Measurements from ENCODE around the gene CLEC4D.

DNA sequence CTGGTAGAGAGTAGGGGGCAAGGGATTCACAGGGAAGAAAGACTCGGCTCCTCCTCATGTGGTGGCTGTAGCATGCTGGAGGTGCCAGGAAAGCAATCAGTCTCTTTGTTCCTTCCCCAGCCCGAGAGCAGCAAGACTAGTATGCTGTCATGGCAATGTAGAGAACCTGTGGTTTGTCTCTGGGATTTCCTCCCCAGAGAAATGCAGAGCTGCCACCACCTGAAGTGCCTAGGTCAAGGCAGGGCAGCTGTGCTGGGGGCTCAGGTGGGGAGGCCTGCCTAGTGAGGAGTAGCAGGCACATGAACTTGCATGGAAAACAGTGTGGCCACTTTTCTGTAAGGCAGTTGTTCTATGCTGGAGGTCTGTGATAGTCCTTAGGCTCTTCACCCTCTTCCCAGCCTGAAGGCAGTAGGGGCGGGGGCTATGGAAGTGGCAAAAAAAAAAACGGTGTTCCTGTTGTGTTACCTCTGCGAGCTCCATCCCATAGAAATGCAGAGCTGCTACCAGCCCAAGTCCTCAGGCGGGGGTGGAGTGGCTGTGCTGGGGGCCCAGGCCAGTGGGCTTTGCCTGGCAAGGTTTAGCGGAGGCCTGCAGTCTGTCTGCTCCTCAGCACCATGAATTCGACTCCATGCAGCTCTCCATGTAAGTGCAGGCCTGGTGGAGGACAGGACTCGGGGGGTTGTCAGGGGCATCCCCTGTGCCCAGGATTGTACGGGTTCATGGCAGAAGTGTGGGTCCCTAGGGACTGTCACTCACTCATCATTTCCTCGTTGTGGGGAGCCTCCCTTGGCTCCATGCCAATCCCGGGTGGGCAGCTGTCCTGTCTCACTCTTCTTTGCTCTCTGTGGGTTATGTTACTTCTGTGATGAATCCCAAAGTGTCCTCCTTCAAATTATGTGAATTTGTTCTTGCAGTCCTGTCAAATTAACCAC lies 4.1 kb upstream of the CLEC4D start:
- TF ChIP-seq, protein P1, sequence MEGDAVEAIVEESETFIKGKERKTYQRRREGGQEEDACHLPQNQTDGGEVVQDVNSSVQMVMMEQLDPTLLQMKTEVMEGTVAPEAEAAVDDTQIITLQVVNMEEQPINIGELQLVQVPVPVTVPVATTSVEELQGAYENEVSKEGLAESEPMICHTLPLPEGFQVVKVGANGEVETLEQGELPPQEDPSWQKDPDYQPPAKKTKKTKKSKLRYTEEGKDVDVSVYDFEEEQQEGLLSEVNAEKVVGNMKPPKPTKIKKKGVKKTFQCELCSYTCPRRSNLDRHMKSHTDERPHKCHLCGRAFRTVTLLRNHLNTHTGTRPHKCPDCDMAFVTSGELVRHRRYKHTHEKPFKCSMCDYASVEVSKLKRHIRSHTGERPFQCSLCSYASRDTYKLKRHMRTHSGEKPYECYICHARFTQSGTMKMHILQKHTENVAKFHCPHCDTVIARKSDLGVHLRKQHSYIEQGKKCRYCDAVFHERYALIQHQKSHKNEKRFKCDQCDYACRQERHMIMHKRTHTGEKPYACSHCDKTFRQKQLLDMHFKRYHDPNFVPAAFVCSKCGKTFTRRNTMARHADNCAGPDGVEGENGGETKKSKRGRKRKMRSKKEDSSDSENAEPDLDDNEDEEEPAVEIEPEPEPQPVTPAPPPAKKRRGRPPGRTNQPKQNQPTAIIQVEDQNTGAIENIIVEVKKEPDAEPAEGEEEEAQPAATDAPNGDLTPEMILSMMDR (IDR thresholded peaks at IDR 0.05) = no peak
- TF ChIP-seq HDAC2 (IDR thresholded peaks at IDR 0.05) (no peak), POLR2A (IDR thresholded peaks at IDR 0.05; ENCODE audit: low read length) (no peak), RNF2 (IDR thresholded peaks at IDR 0.05; ENCODE audit: borderline replicate concordance, low read depth) (no peak), MAZ (IDR thresholded peaks at IDR 0.05; ENCODE audit: borderline replicate concordance, low read depth, low read length) (no peak), MAFK (IDR thresholded peaks at IDR 0.05; ENCODE audit: partially characterized antibody) (no peak), POLR2AphosphoS2 (conservative IDR thresholded peaks at IDR 0.05; ENCODE audit: low read length) (no peak), RCOR1 (IDR thresholded peaks at IDR 0.05; ENCODE audit: low read depth, low read length) (no peak), CHD2 (IDR thresholded peaks at IDR 0.05; ENCODE audit: low read length, partially characterized antibody) (no peak)
- TF ChIP-seq, protein P2, sequence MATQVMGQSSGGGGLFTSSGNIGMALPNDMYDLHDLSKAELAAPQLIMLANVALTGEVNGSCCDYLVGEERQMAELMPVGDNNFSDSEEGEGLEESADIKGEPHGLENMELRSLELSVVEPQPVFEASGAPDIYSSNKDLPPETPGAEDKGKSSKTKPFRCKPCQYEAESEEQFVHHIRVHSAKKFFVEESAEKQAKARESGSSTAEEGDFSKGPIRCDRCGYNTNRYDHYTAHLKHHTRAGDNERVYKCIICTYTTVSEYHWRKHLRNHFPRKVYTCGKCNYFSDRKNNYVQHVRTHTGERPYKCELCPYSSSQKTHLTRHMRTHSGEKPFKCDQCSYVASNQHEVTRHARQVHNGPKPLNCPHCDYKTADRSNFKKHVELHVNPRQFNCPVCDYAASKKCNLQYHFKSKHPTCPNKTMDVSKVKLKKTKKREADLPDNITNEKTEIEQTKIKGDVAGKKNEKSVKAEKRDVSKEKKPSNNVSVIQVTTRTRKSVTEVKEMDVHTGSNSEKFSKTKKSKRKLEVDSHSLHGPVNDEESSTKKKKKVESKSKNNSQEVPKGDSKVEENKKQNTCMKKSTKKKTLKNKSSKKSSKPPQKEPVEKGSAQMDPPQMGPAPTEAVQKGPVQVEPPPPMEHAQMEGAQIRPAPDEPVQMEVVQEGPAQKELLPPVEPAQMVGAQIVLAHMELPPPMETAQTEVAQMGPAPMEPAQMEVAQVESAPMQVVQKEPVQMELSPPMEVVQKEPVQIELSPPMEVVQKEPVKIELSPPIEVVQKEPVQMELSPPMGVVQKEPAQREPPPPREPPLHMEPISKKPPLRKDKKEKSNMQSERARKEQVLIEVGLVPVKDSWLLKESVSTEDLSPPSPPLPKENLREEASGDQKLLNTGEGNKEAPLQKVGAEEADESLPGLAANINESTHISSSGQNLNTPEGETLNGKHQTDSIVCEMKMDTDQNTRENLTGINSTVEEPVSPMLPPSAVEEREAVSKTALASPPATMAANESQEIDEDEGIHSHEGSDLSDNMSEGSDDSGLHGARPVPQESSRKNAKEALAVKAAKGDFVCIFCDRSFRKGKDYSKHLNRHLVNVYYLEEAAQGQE (IDR thresholded peaks at IDR 0.05) = no peak
- TF ChIP-seq, protein P3, sequence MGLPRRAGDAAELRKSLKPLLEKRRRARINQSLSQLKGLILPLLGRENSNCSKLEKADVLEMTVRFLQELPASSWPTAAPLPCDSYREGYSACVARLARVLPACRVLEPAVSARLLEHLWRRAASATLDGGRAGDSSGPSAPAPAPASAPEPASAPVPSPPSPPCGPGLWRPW (IDR thresholded peaks at IDR 0.05) = no peak
